ENCODE data around the gene SLC4A1AP. TPM values are rescaled to one million over a fixed set of nuclear protein-coding genes. Genes with fewer than 3 reads are reported as not detected.

The SLC4A1AP gene, protein sequence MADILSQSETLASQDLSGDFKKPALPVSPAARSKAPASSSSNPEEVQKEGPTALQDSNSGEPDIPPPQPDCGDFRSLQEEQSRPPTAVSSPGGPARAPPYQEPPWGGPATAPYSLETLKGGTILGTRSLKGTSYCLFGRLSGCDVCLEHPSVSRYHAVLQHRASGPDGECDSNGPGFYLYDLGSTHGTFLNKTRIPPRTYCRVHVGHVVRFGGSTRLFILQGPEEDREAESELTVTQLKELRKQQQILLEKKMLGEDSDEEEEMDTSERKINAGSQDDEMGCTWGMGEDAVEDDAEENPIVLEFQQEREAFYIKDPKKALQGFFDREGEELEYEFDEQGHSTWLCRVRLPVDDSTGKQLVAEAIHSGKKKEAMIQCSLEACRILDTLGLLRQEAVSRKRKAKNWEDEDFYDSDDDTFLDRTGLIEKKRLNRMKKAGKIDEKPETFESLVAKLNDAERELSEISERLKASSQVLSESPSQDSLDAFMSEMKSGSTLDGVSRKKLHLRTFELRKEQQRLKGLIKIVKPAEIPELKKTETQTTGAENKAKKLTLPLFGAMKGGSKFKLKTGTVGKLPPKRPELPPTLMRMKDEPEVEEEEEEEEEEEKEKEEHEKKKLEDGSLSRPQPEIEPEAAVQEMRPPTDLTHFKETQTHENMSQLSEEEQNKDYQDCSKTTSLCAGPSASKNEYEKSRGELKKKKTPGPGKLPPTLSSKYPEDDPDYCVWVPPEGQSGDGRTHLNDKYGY
- total RNA-seq = 17.3 and 24.0 TPM in 2 replicates

DNA sequence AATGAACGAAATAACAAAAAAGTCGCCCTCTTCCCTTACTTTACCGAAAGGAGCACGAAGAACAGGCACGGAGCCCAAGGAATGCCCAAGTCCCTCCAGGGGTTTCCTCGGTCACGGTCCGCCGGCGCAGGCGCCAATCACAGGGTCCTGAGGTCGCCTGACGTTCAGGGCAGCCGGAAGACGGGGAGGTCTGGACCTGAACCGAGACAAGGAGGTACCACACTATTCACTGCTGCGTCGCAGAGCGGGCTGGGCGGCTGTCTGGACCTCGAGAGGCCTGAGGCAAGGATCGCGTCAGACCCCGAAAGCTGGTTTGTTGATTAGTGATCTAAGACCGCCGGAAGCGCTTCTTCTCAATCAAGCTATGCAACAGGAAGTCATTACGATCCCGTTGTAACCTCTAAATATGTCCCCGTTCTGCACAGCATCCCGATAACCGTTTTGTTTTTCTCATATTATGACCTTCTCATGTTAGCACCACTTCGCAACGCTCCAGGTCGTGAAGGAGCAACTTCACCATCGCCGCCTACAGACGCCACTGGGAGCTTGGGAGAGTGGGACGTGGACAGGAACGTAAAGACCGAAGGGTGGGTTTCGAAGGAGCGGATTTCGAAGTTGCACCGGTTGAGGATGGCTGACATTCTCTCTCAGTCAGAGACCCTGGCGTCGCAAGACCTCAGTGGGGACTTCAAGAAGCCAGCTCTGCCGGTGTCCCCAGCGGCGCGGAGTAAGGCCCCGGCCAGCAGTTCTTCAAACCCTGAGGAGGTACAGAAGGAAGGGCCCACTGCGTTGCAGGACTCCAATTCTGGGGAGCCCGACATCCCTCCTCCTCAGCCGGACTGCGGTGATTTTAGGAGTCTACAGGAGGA is at the start of gene SLC4A1AP, which contains the start of gene SUPT7L:
SLC4A1AP (plus strand) TSS at position 605 of the 869 bp plus-strand sequence; CDS start at position 631, 26 bp downstream.
SUPT7L (minus strand) TSS at position 330 of the 869 bp plus-strand sequence. CDS start 1,422 bp downstream, outside the sequence.

DNA sequence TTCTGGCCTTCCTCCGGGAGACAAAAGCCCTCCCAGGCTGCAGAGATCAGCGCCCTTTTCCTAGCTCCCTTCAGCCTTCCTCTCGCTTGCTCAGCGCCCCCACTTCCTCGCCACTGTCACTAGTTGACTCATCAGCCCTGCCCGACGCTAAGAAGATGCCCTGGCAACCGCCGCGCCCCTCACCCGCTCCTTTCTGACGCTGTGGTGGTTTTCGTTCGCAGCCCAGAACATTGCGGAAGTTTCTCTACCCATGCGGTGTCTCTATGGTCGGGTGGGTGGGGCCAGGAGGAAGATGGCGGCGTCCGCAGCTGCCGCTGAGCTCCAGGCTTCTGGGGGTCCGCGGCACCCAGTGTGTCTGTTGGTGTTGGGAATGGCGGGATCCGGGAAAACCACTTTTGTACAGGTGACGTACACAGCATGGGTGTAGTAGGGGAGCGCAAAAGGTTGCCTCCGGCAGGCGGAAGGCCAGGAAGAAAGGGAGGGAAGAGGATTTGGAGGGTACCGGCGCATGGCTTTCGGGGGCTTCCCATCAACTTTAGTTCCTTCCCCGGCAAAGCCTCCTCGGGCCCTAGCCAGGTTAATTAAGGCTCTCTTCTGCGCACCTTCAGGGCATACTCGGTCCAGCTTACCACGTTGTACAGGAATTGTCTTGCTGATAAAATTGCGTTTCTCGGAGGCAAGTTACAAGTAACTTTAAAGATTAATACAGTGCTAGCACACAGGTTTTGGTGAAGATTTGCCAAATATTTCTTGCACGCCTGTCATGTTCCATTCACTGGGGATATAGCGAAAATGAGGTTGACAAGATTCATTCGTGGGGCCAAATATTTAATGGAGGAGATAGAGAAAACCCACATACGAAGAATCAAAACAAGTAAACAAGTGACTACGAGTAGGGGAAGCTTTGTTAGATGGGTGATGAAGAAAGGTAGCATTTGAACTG is 34.7 kb upstream of the SLC4A1AP start, which contains the start of the genes CCDC121 and GPN1:
CCDC121 (minus strand) TSS at position 246 of the 943 bp plus-strand sequence. CDS start 1,213 bp downstream, outside the sequence.
GPN1 (plus strand) TSS at position 284 of the 943 bp plus-strand sequence; CDS start at position 293, 9 bp downstream.

Small RNAs within 50 kb of the gene (small RNA-seq; reads per million reads assigned to genes)
- gene RF00340 = not detected

Other genes starting within 250 kb of the SLC4A1AP start
- 89.7 and 101 TPM in 2 replicates for gene NRBP1, start 235.3 kb upstream of the SLC4A1AP start, total RNA-seq
- 0.39 TPM in 1 of 2 replicates, not detected in the other for gene KRTCAP3, start 221.5 kb upstream of the SLC4A1AP start, total RNA-seq
- gene IFT172, start 174.1 kb upstream of the SLC4A1AP start, total RNA-seq = 26.6 and 27.6 TPM in 2 replicates
- gene FNDC4, start 168.7 kb upstream of the SLC4A1AP start, total RNA-seq = 8.4 and 11.0 TPM in 2 replicates
- 0.73 TPM in 1 of 2 replicates, not detected in the other for gene GCKR, start 167.1 kb upstream of the SLC4A1AP start, total RNA-seq
- gene ZNF512, start 80.8 kb upstream of the SLC4A1AP start, total RNA-seq = 16.5 and 22.7 TPM in 2 replicates
- 0.73 and 1.2 TPM in 2 replicates for gene CCDC121, start 34.9 kb upstream of the SLC4A1AP start, total RNA-seq
- 29.4 and 33.4 TPM in 2 replicates for gene GPN1, start 34.8 kb upstream of the SLC4A1AP start, total RNA-seq
- gene SUPT7L, start 275 bp upstream of the SLC4A1AP start, total RNA-seq = 20.3 and 31.2 TPM in 2 replicates
- 69.8 TPM in 2 replicates for gene MRPL33, start 107.8 kb downstream of the SLC4A1AP start, total RNA-seq
- 0.73 and 2.0 TPM in 2 replicates for gene RBKS, start 226.5 kb downstream of the SLC4A1AP start, total RNA-seq
- gene BABAM2, start 226.8 kb downstream of the SLC4A1AP start, total RNA-seq = 31.6 and 35.0 TPM in 2 replicates

Measured in subcutaneous preadipocyte (primary cell).